Effector memory CD4-positive, alpha-beta T cell (primary cell): ENCODE data around the gene NODAL.

Experiments
- DNase-seq, 3 donors: peaks; one replicate each; pipeline ENCODE4 v3.0.0-alpha.2; 2020
- H3K27ac ChIP-seq: 2 replicates; pipeline ENCODE4 v1.7.0; 2013; ENCODE audit warnings: mild to moderate bottlenecking, low read length, moderate library complexity; ENCODE audit not compliant: insufficient read depth, poor library complexity, severe bottlenecking
- H3K27me3 ChIP-seq: replicated peaks from 2 replicates; pipeline ENCODE4 v1.7.0; 2013; ENCODE audit warnings: mild to moderate bottlenecking, low read length; ENCODE audit not compliant: insufficient read depth, control insufficient read depth, poor library complexity, severe bottlenecking
- H3K36me3 ChIP-seq: 2 replicates; pipeline ENCODE4 v1.7.0; 2013; ENCODE audit warnings: mild to moderate bottlenecking, low read length, moderate library complexity; ENCODE audit not compliant: control insufficient read depth, insufficient read depth
- H3K4me1 ChIP-seq: 2 replicates; pipeline ENCODE4 v1.7.0; 2013; ENCODE audit warnings: low read length, mild to moderate bottlenecking; ENCODE audit not compliant: control insufficient read depth, insufficient read depth, poor library complexity, severe bottlenecking
- H3K4me3 ChIP-seq: 2 replicates; pipeline ENCODE4 v1.7.0; 2013; ENCODE audit warnings: low read length, low read depth, mild to moderate bottlenecking; ENCODE audit not compliant: insufficient read depth, poor library complexity, severe bottlenecking
- H3K9me3 ChIP-seq: 2 replicates; pipeline ENCODE4 v1.7.0; 2013; ENCODE audit warnings: mild to moderate bottlenecking, low read length, moderate library complexity; ENCODE audit not compliant: control insufficient read depth

The NODAL gene

DNA sequence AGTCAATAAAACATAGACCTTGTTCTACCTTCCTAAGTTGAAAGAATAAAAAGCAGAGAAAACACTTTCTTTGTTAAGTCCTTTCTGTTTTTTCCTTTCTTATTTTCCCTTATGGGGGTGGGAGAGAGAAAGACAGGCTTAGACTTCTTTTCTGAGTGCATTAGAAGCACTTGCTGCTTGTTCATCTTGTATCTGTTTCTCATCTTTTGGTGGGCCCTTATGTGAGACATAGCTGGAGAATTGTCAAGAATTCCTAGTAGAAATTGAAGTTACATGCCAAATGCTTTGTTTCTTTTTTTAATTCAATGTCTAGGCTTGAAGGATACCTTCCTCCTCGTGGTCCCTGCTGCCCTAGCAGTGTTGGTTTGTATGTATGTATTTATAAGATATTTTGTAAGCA is 30.9 kb downstream of the NODAL start:
- no peak overlapping the region for H3K4me3 ChIP-seq
- no peak overlapping the region for H3K27ac ChIP-seq

GRCh38 chr10:70409772-70410171 is 31.7 kb downstream of the NODAL start:
- Histone ChIP-seq H3K9me3 (no peaks in the 10 kb centered on the region), H3K27ac (no peak overlapping the region), H3K4me1 (peaks cover 20% of the 10 kb centered on the region), H3K36me3 (peaks cover 5% of the 10 kb centered on the region), H3K27me3 (no peaks in the 10 kb centered on the region), H3K4me3 (no peak overlapping the region)
- no peak for DNase-seq

More for the DNA sequence above, 30.9 kb downstream of the NODAL start:
- Histone ChIP-seq H3K27me3 (no peaks in the 10 kb centered on the region), H3K36me3 (peaks cover 5% of the 10 kb centered on the region), H3K4me1 (peaks cover 14% of the 10 kb centered on the region), H3K9me3 (no peaks in the 10 kb centered on the region)
- no peak for DNase-seq

DNA sequence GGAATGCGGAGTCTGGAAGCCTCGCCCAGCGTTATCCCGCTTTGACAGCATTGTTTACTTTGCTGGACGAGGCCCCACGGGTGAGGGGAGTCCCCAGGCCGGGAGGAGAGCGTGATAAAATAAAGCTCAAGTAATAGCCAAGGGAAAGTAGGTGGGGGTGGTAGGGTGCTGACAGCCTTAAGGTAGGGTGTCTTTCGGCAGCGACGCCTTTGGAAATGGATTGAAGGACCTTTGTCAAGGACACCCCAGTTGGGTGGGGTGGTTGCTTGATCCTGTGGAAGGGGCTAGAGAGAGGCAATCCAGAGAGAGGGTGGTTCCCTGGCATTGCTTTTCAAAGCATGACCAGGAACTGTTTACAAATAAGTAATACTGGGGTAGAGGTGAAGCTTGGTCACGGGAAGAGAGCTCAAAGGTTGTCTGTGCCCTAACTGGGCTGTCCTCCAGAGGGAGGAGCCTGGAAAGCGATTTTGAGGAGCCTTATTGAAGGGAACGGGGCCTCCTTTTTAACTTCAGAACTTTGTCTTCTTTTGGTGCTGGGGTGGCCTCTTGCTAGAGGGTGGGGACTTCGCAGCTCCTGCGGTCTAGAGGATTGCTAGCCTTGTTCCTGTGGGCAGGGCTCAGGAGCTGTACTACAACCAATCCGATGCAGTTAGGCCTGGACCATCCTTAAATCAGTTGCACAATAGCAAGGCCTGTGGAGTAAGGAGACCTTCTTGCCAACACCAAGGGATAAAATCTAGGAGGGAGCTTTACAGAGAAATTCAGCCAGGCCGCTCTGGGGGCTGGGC is 36.2 kb downstream of the NODAL start:
- peak overlapping the region; percentile 89 for H3K4me3 ChIP-seq
- peaks cover 5% of the 10 kb centered on the region for H3K36me3 ChIP-seq
- no peaks in the 10 kb centered on the region for H3K9me3 ChIP-seq
- H3K27me3 ChIP-seq: no peaks in the 10 kb centered on the region
- peak overlapping the region; percentile 82 for H3K27ac ChIP-seq
- H3K4me1 ChIP-seq: peaks cover 22% of the 10 kb centered on the region
- DNase-seq: peak in 1 of 3 donors; percentile 8

- no peaks in the 10 kb centered on the region for H3K9me3 ChIP-seq
- peaks cover 22% of the 10 kb centered on the region for H3K4me1 ChIP-seq
- H3K27me3 ChIP-seq: no peaks in the 10 kb centered on the region
- H3K27ac ChIP-seq: peak overlapping the region; percentile 82
- peak overlapping the region; percentile 89 for H3K4me3 ChIP-seq
- no peak for DNase-seq
- H3K36me3 ChIP-seq: peaks cover 4% of the 10 kb centered on the region
Observed at GRCh38 chr10:70404787-70405036, 36.8 kb downstream of the NODAL start.

GRCh38 chr10:70404036-70404786 is 37.3 kb downstream of the NODAL start, which contains the start of gene EIF4EBP2:
Gene EIF4EBP2 (plus strand): TSS chr10:70404145. CDS start chr10:70404402, 257 bp downstream.
- Histone ChIP-seq H3K36me3 (no peaks in the 10 kb centered on the region), H3K27me3 (no peaks in the 10 kb centered on the region), H3K4me3 (peak within 1 kb of the TSS; percentile 89), H3K27ac (peak within 1 kb of the TSS; percentile 82), H3K9me3 (no peaks in the 10 kb centered on the region), H3K4me1 (peaks cover 22% of the 10 kb centered on the region)
- peak; percentile 97 to 98 (median 98) for DNase-seq

- H3K27ac ChIP-seq: peak overlapping the region; percentile 82
- no peak for DNase-seq
- peak overlapping the region; percentile 89 for H3K4me3 ChIP-seq
- H3K4me1 ChIP-seq: peaks cover 22% of the 10 kb centered on the region
- H3K9me3 ChIP-seq: no peaks in the 10 kb centered on the region
- H3K27me3 ChIP-seq: no peaks in the 10 kb centered on the region
- H3K36me3 ChIP-seq: no peaks in the 10 kb centered on the region
Observed at GRCh38 chr10:70403483-70404035, 37.9 kb downstream of the NODAL start.

DNA sequence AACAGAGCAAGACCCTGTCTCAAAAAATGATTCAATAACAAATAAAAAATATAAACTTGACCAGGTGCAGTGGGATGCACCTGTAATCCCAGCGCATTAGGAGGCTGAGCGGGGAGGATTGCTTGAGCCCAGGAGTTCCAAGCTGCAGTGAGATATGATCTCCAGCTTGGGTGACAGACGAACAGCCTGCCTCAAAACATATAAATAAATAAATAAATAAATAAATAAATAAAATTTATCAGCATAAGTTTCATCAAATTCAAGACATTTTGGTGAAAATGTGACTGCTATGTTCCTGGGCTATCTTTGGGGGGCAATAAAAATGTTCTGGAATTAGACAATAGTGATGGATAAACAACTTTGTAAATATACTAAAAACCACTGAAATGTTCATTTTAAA is 42.3 kb downstream of the NODAL start:
- no peaks in the 10 kb centered on the region for H3K27me3 ChIP-seq
- no peak overlapping the region for H3K4me3 ChIP-seq
- H3K4me1 ChIP-seq: peaks cover 6% of the 10 kb centered on the region
- no peak for DNase-seq
- H3K9me3 ChIP-seq: no peaks in the 10 kb centered on the region
- no peaks in the 10 kb centered on the region for H3K36me3 ChIP-seq
- no peak overlapping the region for H3K27ac ChIP-seq

- no peaks in the 10 kb centered on the region for H3K36me3 ChIP-seq
- H3K4me1 ChIP-seq: no peaks in the 10 kb centered on the region
- H3K27me3 ChIP-seq: no peaks in the 10 kb centered on the region
- no peak for DNase-seq
- no peak overlapping the region for H3K4me3 ChIP-seq
- no peaks in the 10 kb centered on the region for H3K9me3 ChIP-seq
- no peak overlapping the region for H3K27ac ChIP-seq
Observed at GRCh38 chr10:70396140-70396539, 45.3 kb downstream of the NODAL start.

DNA sequence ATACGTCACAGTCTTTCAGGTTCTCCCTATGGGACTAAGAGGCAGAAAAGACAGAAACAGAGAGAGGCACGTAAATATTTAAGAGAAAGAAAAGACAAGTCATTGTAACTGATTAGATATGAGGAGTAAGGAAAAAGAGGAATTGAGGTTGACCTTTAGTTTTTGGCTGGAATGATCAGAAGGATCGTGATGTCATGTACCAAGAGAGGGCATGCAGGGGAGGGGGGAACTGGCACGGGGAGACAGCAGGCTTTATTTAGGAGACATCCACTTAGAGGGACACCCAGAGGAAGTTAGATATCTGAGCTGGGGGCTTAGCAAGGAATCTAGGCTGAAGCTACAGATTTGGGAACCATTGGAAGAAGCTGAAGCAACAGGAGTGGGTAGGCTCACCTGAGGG is 49.8 kb downstream of the NODAL start:
- no peaks in the 10 kb centered on the region for H3K27me3 ChIP-seq
- H3K36me3 ChIP-seq: no peaks in the 10 kb centered on the region
- H3K4me3 ChIP-seq: no peak overlapping the region
- H3K4me1 ChIP-seq: no peaks in the 10 kb centered on the region
- no peaks in the 10 kb centered on the region for H3K9me3 ChIP-seq
- no peak for DNase-seq
- no peak overlapping the region for H3K27ac ChIP-seq
